Heart left ventricle (tissue), 16 donors: ENCODE measurements around the gene RELA. TPM values are rescaled to one million over a fixed set of nuclear protein-coding genes. Genes with fewer than 3 reads are reported as not detected.
A peak's percentile ranks its signal among the peaks of the same experiment; 100 is the strongest.

Experiments
- ATAC-seq, 4 donors: fragments of 200-7000 bp; cut with Tn5 transposase; one replicate each; pipeline ENCODE4 v1.9.1; 2020 to 2022; ENCODE audit warnings: moderate library complexity in 4 of 4, mild to moderate bottlenecking in 3 of 4, moderate number of reproducible peaks in 1 of 4
- DNase-seq, 5 donors: peaks; one replicate each; pipeline ENCODE4 v3.0.0-alpha.2; 2020
- H3K27ac ChIP-seq, 12 donors: fragments of 200-600 bp; sonication (generic) in 4 of 12; one replicate each; pipeline versions ENCODE4 v1.5.0 to v1.8.0; 2016 to 2022; ENCODE audit warnings: mild to moderate bottlenecking in 2 of 12
- H3K27me3 ChIP-seq, 9 donors: fragments of 200-600 bp; sonication (generic) in 2 of 9; one replicate each; pipeline versions ENCODE4 v1.5.1 to v1.8.0; 2016 to 2022; ENCODE audit warnings: mild to moderate bottlenecking in 3 of 9
- H3K36me3 ChIP-seq, 9 donors: fragments of 200-600 bp; sonication (generic) in 2 of 9; one replicate each; pipeline versions ENCODE4 v1.5.0 to v1.8.0; 2018 to 2022; ENCODE audit warnings: mild to moderate bottlenecking in 2 of 9
- H3K4me1 ChIP-seq, 12 donors: fragments of 200-600 bp; sonication (generic) in 4 of 12; one replicate each; pipeline versions ENCODE4 v1.5.0 to v1.8.0; 2016 to 2022; ENCODE audit warnings: mild to moderate bottlenecking in 3 of 12
- H3K4me3 ChIP-seq, 12 donors: fragments of 200-600 bp; sonication (generic) in 4 of 12; one replicate each; pipeline versions ENCODE4 v1.5.0 to v1.8.0; 2017 to 2022; ENCODE audit warnings: mild to moderate bottlenecking in 9 of 12, moderate library complexity in 4 of 12
- H3K9me3 ChIP-seq, 12 donors: fragments of 200-600 bp; sonication (generic) in 4 of 12; one replicate each; pipeline versions ENCODE4 v1.5.0 to v1.8.0; 2016 to 2022; ENCODE audit warnings: mild to moderate bottlenecking in 1 of 12
- POLR2A ChIP-seq, 2 donors: fragments of 450-650 bp; IDR thresholded peaks; one replicate each; pipeline ENCODE4 v1.6.1; 2017; ENCODE audit warnings: antibody characterized with exemption in 2 of 2, mild to moderate bottlenecking in 2 of 2, moderate library complexity in 2 of 2
- WGBS, 4 donors: extraction: QIAGEN DNeasy Blood & Tissue Kit in 2 of 4; methylation state at CpG; one replicate each; pipeline versions ENCODE4 v1.1.5 to v1.1.7; 2013 to 2018; 5-methylcytosine and 5-hydroxymethylcytosine counted together
- intact Hi-C, 10 donors: fragments of 100-400 bp; cut with DNase I; formaldehyde crosslinking; loops; one replicate each; pipeline versions ENCODE4 v1.11.1 to v1.14.2; 2022
- polyA plus RNA-seq, 2 donors: library from polyadenylated mRNA; stranded (reverse); fragments of 200-250 nt; gene quantifications; one replicate each; pipeline ENCODE4 v1.2.3, GENCODE V29; 2013
- total RNA-seq, 9 donors: library from RNA; depleted of rRNA in 2 of 9; stranded (reverse); fragments of >200 nt in 2 of 9; fragmentation: NEBNext Ultra II Directional in 3 of 9; extraction: Animal tissue kit (Norgen Biotek cat#: 25700) in 3 of 9; gene quantifications; one replicate each; pipeline versions ENCODE4 v1.1.0 to v1.2.4, GENCODE V29; 2016 to 2023
- TF ChIP-seq, protein P1 (sequence below), 12 donors: fragments of 200-600 bp; sonication (generic) in 4 of 12; IDR thresholded peaks; one replicate each; pipeline versions ENCODE4 v1.5.0 to v1.8.0; 2018 to 2022; ENCODE audit warnings: antibody characterized with exemption in 12 of 12, mild to moderate bottlenecking in 5 of 12
- donor health status: ischemic (EF 13 %, LVEDD 7.1; RV severe dilation, severe dysfunction).
- donor health status: healthy with polysubstance abuse.
- donor health status: DM: no; HTN: yes; CAD: no.
- donor health status: DM: no; HTN: no; CAD: no.
- donor health status: ischemic (EF 25% LVEDD 6.9; RV normal size, moderate dysfunction).
- donor health status: ischemic (EF 25% LVEDD 5.7; RV mildly dilated, moderate dysfunction).
- donor health status: healthy.
- donor health status: DM: yes; HTN: yes; CAD: no.
- donor health status: ischemic (EF 35%, LVEDD 5.7; RV mildly dilated, moderate dysfunction).
- donor health status: nonischemic (EF 11% LVEDD 7.7; RV severe dilation, severe dysfunction).
- donor health status: DM: yes; HTN: yes; CAD: no.
- donor health status: PGD.
- donor health status: ischemic (EF 29% LVEDD 5.4; RV normal size, mild dysfunction).
- donor health status: nonischemic (EF 23%, LVEDD 6.1; RV moderate dilation, normal function).

RELA gene
- total and polyA plus RNA-seq, 11 donors, result 22.2 to 86.4 (median 42.3) TPM

DNA sequence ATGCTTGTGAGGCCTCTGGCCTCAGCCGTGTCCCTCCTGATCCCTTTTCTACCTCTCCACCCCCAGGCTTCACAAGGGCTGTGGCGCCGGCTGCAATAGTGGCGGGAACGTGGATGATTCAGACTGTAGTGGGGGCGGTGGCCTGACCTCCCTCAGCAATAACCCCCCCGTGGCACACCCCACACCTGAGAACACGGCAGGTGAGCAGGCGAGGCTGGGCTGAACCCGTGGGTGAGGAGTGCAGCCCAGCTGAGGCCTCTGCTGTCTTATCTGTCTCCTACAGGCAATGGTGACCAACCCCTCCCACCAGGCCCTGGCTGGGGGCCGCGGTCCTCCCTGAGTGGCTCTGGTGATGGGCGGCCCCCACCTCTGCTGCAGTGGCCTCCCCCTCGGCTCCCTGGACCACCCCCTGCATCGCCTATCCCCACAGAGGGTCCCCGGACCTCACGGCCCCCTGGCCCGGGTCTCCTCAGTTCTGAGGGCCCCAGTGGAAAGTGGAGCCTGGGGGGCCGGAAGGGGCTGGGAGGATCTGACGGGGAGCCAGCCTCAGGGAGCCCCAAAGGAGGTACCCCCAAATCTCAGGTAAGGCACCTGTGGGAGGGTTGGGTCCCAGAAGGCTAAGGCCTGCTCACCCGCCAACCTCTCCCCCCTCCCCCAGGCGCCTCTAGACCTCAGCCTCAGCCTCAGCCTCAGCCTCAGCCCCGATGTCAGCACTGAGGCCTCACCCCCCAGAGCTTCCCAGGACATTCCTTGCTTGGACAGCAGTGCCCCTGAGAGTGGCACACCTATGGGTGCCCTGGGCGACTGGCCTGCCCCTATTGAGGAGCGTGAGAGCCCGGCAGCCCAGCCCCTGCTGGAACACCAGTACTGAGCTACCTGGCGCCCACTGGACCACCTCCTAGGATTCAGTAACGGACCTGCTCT lies 26.3 kb downstream of the RELA start:
- H3K27me3 ChIP-seq, result no peaks in the 10 kb centered on the region
- no peak for TF ChIP-seq POLR2A (IDR thresholded peaks at IDR 0.05)
- TF ChIP-seq, protein P1, sequence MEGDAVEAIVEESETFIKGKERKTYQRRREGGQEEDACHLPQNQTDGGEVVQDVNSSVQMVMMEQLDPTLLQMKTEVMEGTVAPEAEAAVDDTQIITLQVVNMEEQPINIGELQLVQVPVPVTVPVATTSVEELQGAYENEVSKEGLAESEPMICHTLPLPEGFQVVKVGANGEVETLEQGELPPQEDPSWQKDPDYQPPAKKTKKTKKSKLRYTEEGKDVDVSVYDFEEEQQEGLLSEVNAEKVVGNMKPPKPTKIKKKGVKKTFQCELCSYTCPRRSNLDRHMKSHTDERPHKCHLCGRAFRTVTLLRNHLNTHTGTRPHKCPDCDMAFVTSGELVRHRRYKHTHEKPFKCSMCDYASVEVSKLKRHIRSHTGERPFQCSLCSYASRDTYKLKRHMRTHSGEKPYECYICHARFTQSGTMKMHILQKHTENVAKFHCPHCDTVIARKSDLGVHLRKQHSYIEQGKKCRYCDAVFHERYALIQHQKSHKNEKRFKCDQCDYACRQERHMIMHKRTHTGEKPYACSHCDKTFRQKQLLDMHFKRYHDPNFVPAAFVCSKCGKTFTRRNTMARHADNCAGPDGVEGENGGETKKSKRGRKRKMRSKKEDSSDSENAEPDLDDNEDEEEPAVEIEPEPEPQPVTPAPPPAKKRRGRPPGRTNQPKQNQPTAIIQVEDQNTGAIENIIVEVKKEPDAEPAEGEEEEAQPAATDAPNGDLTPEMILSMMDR (IDR thresholded peaks at IDR 0.05), result no peak
- ATAC-seq (no peak), DNase-seq (peak in 1 of 5 donors; percentile 58)
- H3K9me3 ChIP-seq, result no peaks in the 10 kb centered on the region
- H3K27ac ChIP-seq, result peak overlapping the region in 5 of 12 donors; percentile 85 to 98 (median 98)
- H3K4me1 ChIP-seq, result peaks cover 0 to 53% (median 36%) of the 10 kb centered on the region in 12 donors
- H3K4me3 ChIP-seq, result no peak overlapping the region
- intact Hi-C loops, result loop anchor here in 3 of 10 donors (5.0 to 10.0 kb wide), 3 partner anchors 68 to 178 kb away; partner anchors contain the start of gene KAT5 (in 1 of the 3)
- 89 to 95% (median 94%) methylated on average over 14 to 28 of the region's 28 CpGs for WGBS, 4 donors
- H3K36me3 ChIP-seq, result peaks cover 0 to 75% (median 54%) of the 10 kb centered on the region in 9 donors

DNA sequence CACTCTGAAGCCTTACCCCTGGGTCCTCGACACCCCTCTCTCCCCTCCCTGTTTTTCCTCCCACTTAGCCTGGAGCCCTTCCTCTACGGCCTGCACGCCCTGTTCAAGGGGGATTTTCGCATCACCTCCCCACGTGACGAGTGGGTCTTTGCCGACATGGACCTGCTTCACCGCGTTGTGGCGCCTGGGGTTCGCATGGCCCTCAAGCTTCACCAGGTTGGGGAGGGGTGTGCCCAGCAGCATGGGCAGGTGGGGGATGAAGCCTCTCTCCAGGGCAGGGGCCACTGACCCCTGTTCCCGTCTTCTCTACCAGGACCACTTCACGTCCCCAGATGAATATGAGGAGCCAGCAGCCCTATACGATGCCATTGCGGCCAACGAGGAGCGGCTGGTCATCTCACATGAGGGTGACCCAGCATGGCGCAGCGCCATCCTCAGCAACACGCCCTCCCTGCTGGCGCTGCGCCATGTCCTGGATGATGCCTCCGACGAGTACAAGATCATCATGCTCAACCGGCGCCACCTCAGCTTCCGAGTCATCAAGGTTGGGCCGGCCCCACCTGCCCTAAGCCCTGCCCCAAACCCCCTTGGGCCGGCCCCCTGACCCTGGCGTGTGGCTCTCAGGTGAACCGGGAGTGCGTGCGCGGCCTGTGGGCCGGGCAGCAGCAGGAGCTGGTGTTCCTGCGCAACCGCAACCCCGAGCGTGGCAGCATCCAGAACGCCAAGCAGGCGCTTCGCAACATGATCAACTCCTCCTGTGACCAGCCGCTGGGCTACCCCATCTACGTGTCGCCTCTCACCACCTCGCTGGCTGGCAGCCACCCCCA lies 27.6 kb downstream of the RELA start:
- DNase-seq, result peak in 1 of 5 donors; percentile 65
- Histone ChIP-seq H3K4me1 (peaks cover 0 to 41% (median 26%) of the 10 kb centered on the region in 12 donors), H3K27me3 (no peaks in the 10 kb centered on the region), H3K4me3 (no peak overlapping the region), H3K9me3 (no peaks in the 10 kb centered on the region), H3K36me3 (peaks cover 0 to 80% (median 60%) of the 10 kb centered on the region in 9 donors), H3K27ac (no peak overlapping the region)
- intact Hi-C loops, result loop anchor here in 3 of 10 donors (2.0 to 10.0 kb wide), 4 partner anchors 18 to 180 kb away; partner anchors contain the start of gene KAT5 (in 1 of the 3)
- 94 to 95% (median 94%) methylated on average over 41 to 46 of the region's 46 CpGs for WGBS, 4 donors
- ATAC-seq, result no peak
- TF ChIP-seq POLR2A (IDR thresholded peaks at IDR 0.05), result no peak
- TF ChIP-seq, protein P1 (IDR thresholded peaks at IDR 0.05), result no peak

DNA sequence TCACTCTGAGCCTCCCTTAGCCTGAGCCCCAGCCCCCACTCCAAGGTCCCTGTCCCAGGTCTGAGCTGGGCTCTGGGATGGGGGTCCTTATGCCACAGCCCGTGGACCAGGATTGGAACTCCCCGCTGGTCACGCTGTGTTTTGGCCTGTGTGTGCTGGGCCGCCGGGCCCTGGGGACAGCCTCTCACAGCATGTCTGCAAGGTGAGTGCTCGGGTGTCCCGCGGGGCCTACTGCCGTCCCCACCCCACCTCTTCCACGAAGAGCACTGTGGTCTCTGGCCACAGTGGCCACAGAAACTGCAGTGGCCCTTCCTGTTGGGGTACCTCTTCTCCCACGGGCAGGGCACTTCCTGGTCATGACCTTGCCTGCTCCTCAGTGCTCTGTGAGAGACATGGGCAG lies 28.3 kb downstream of the RELA start:
- no peak overlapping the region for H3K27ac ChIP-seq
- H3K4me3 ChIP-seq, result no peak overlapping the region
- ATAC-seq (no peak), DNase-seq (peak in 1 of 5 donors; percentile 55)
- no peaks in the 10 kb centered on the region for H3K27me3 ChIP-seq
- H3K9me3 ChIP-seq, result no peaks in the 10 kb centered on the region
- TF ChIP-seq, protein P1 (IDR thresholded peaks at IDR 0.05), result no peak
- TF ChIP-seq POLR2A (IDR thresholded peaks at IDR 0.05), result no peak
- peaks cover 0 to 37% (median 19%) of the 10 kb centered on the region in 12 donors for H3K4me1 ChIP-seq
- intact Hi-C loops, result loop anchor here in 3 of 10 donors (2.0 to 10.0 kb wide), 3 partner anchors 18 to 180 kb away; no protein-coding TSS in a partner anchor
- peaks cover 0 to 81% (median 67%) of the 10 kb centered on the region in 9 donors for H3K36me3 ChIP-seq
- 85 to 95% (median 93%) methylated on average over 10 to 11 of the region's 11 CpGs for WGBS, 4 donors
